K562 (cell line): ENCODE data around the gene OSTF1. TPM values are rescaled to one million over a fixed set of nuclear protein-coding genes. Genes with fewer than 3 reads are reported as not detected.

Experiments
- ATAC-seq: fragments of 200-7000 bp; cut with Tn5 transposase; 3 replicates; pipeline ENCODE4 v1.9.1; 2020; ENCODE audit warnings: moderate library complexity
- BruUV-seq: library from RNA; stranded (reverse); fragments of 400-500 nt; replicated peaks from 2 replicates; lab custom pipeline; 2021; lab: Mats Ljungman, UMichigan
- CTCF ChIA-PET: fragments of 300-600 bp; formaldehyde crosslinking; extraction: SDS; loops from one replicate; lab custom pipeline; 2021; ENCODE audit warnings: low intra/inter-chr PET ratio; lab: Yijun Ruan, JAX
- POLR2A ChIA-PET: fragments of 300-600, 350-650 bp; sonication (Branson Sonifier 250); formaldehyde crosslinking; extraction: SDS; loops from one replicate; lab custom pipeline; 2021; ENCODE audit warnings: antibody characterized with exemption, inconsistent platforms; lab: Yijun Ruan, JAX
- DNase-seq, 4 experiments: peaks; one replicate each; pipeline versions ENCODE4 v3.0.0 to v3.0.0-alpha.2; 2011 to 2018; ENCODE audit warnings: low spot score in 3 of 4, mixed read lengths in 3 of 4; ENCODE audit errors: extremely low read depth in 1 of 4
- FAIRE-seq: peaks from 2 replicates; lab custom pipeline; 2011; peaks lifted over from hg19 to GRCh38; lab: Jason Lieb, UNC
- H2AFZ ChIP-seq: 2 replicates; pipeline ENCODE4 v1.6.0; 2011; ENCODE audit warnings: low read depth, low read length, control low read depth, inconsistent platforms
- H3K27ac ChIP-seq: fragments of 200-600 bp; 3 replicates; pipeline ENCODE4 v1.8.0; 2011; ENCODE audit warnings: low read depth, mild to moderate bottlenecking, control low read depth, inconsistent platforms, low read length, moderate library complexity, mixed read lengths; ENCODE audit errors: extremely low read depth
- H3K27me3 ChIP-seq, 2 experiments: fragments of 300-600 bp in 1 of 2; 2 replicates in 1 of 2; 3 replicates in 1 of 2; pipeline versions ENCODE4 v1.6.0 to v1.8.0; 2011; ENCODE audit warnings: inconsistent platforms in 2 of 2, low read length in 2 of 2, mild to moderate bottlenecking in 1 of 2, mixed read lengths in 1 of 2, moderate library complexity in 1 of 2; ENCODE audit not compliant: control insufficient read depth in 2 of 2, insufficient read depth in 2 of 2
- H3K36me3 ChIP-seq: fragments of 300-600 bp; 3 replicates; pipeline ENCODE4 v1.8.0; 2011; ENCODE audit warnings: mild to moderate bottlenecking, low read length, inconsistent platforms; ENCODE audit not compliant: control insufficient read depth, insufficient read depth
- H3K4me1 ChIP-seq, 2 experiments: fragments of 200-600 bp in 1 of 2; replicated peaks in 1 of 2; 2 replicates in 1 of 2; 3 replicates in 1 of 2; pipeline versions ENCODE4 v1.5.1 to v1.8.0; 2011; ENCODE audit warnings: inconsistent platforms in 2 of 2, low read length in 2 of 2, mild to moderate bottlenecking in 1 of 2, mixed read lengths in 1 of 2, moderate library complexity in 1 of 2; ENCODE audit not compliant: control insufficient read depth in 2 of 2, insufficient read depth in 2 of 2
- H3K4me2 ChIP-seq: 2 replicates; pipeline ENCODE4 v1.6.1; 2011; ENCODE audit warnings: low read length, control low read depth, inconsistent platforms, mixed read lengths; ENCODE audit not compliant: insufficient read depth
- H3K4me3 ChIP-seq: fragments of 200-600 bp; sonication (generic), shearing (Covaris generic); 2 replicates; pipeline ENCODE4 v1.5.1; 2016; ENCODE audit warnings: control low read depth, inconsistent platforms
- H3K79me2 ChIP-seq: fragments of 200-600 bp; 3 replicates; pipeline ENCODE4 v1.8.0; 2011; ENCODE audit warnings: low read length, inconsistent platforms; ENCODE audit not compliant: control insufficient read depth, insufficient read depth
- H3K9ac ChIP-seq, 2 experiments: 2 replicates each; pipeline versions ENCODE4 v1.6.0 to v1.6.1; 2011; ENCODE audit warnings: low read depth in 2 of 2, low read length in 2 of 2, control low read depth in 1 of 2, inconsistent platforms in 1 of 2, mild to moderate bottlenecking in 1 of 2, mixed read lengths in 1 of 2; ENCODE audit not compliant: insufficient read depth in 1 of 2
- H3K9me1 ChIP-seq: one replicate; pipeline ENCODE4 v1.6.0; 2011; ENCODE audit warnings: inconsistent platforms, mild to moderate bottlenecking, low read length, moderate library complexity; ENCODE audit not compliant: control insufficient read depth, insufficient read depth
- H3K9me3 ChIP-seq: replicated peaks from 2 replicates; pipeline ENCODE4 v1.5.1; 2011; ENCODE audit warnings: low read depth, low read length, inconsistent platforms; ENCODE audit not compliant: control insufficient read depth, insufficient read depth
- H4K20me1 ChIP-seq: replicated peaks from 2 replicates; pipeline ENCODE4 v1.6.1; 2011; ENCODE audit warnings: low read length, inconsistent platforms, mixed read lengths; ENCODE audit not compliant: control insufficient read depth, insufficient read depth
- BRF2 ChIP-seq: IDR thresholded peaks from 3 replicates; pipeline ENCODE4 v1.6.1; 2011; ENCODE audit warnings: borderline replicate concordance, mild to moderate bottlenecking; ENCODE audit not compliant: insufficient read length, insufficient read depth
- FOXM1 ChIP-seq, 2 experiments: fragments of 450-650 bp in 1 of 2; sonication (generic) in 1 of 2; formaldehyde crosslinking in 1 of 2; IDR thresholded peaks; 2 replicates each; pipeline versions ENCODE4 v1.6.1 to v1.9.0; 2017 to 2022; ENCODE audit warnings: low read depth in 2 of 2, mild to moderate bottlenecking in 2 of 2, missing genetic modification reagents in 1 of 2, moderate library complexity in 1 of 2
- HEY1 ChIP-seq: fragments of 250-450 bp; sonication (Bioruptor Pico); IDR thresholded peaks from 2 replicates; pipeline ENCODE4 v1.5.0; 2020; ENCODE audit warnings: mild to moderate bottlenecking, moderate library complexity, borderline replicate concordance
- IFI16 ChIP-seq: fragments of 250-450 bp; sonication (Bioruptor Pico); IDR thresholded peaks from 2 replicates; pipeline ENCODE4 v2.1.2; 2022; ENCODE audit warnings: mild to moderate bottlenecking, inconsistent platforms
- PPARD ChIP-seq: fragments of 250-450 bp; sonication (Bioruptor Pico); IDR thresholded peaks from 2 replicates; pipeline ENCODE4 v1.8.0; 2022; ENCODE audit warnings: inconsistent platforms, mild to moderate bottlenecking, moderate library complexity
- USF1 ChIP-seq: sonication (generic); formaldehyde crosslinking; IDR thresholded peaks from 2 replicates; pipeline ENCODE4 v1.9.0; 2022; ENCODE audit warnings: mild to moderate bottlenecking, missing genetic modification reagents
- XRCC4 ChIP-seq: IDR thresholded peaks from one replicate; pipeline ENCODE4 v1.6.1; 2011; ENCODE audit not compliant: insufficient read depth, insufficient read length; ENCODE audit errors: extremely low read depth
- ZNF766 ChIP-seq: fragments of 200-800 bp; sonication (Bioruptor generic); conservative IDR thresholded peaks from 2 replicates; pipeline ENCODE4 v1.6.1; 2016; ENCODE audit warnings: missing genetic modification characterization, missing compliant biosample characterization
- WGBS: fragments of 100-300 bp; shearing (Covaris generic); methylation state at CpG from one replicate; pipeline ENCODE4 v1.1.6; 2016; ENCODE audit warnings: low coverage, mixed read lengths; ENCODE audit not compliant: insufficient coverage; ENCODE audit errors: missing lambda C conversion rate; 5-methylcytosine and 5-hydroxymethylcytosine counted together
- in situ Hi-C: fragments of 300-500 bp; cut with MboI; formaldehyde crosslinking; loops from 4 replicates; pipeline ENCODE4 v1.15.0; 2018; ENCODE audit warnings: inconsistent platforms, mixed read lengths
- intact Hi-C: fragments of 100-400 bp; cut with micrococcal nuclease; formaldehyde crosslinking; loops from 2 replicates; pipeline ENCODE4 v1.14.2; 2022
- polyA plus RNA-seq, 8 experiments: library from polyadenylated mRNA; depleted of rRNA in 4 of 8; stranded (reverse) in 5 of 8; unstranded in 3 of 8; fragments of >200 nt; fragmentation: Nextera tagmentation in 2 of 8; fragmentation: Illumina TruSeq in 1 of 8; extraction: Ambion mirVana in 2 of 8; extraction: Trizol in 1 of 8; gene quantifications; 2 replicates each; pipeline versions ENCODE4 v1.2.1 to v1.2.3, GENCODE V29; 2011 to 2014; ENCODE audit warnings: inconsistent platforms in 1 of 8, missing spikeins in 1 of 8
- total RNA-seq, 7 experiments: library from RNA; depleted of rRNA in 6 of 7; stranded (reverse); fragments of >200 nt in 6 of 7; fragmentation: Illumina TruSeq in 2 of 7; extraction: Trizol in 2 of 7; gene quantifications; 2 replicates each; pipeline versions ENCODE4 v1.2.1 to v1.2.3, GENCODE V29; 2011 to 2021; ENCODE audit warnings: low replicate concordance in 1 of 7

OSTF1 gene
- total and polyA plus RNA-seq, 9 of the 15 experiments (the other 6 are each of a cell fraction or from before 2014, with no cell fraction given), result 15.0 to 37.3 (median 23.0) TPM

GRCh38 chr9:75085640-75086039 is 2.7 kb upstream of the OSTF1 start:
- H3K9ac ChIP-seq, result no peak overlapping the region
- no peak overlapping the region for H3K4me2 ChIP-seq
- H3K4me3 ChIP-seq, result no peak overlapping the region
- H3K27ac ChIP-seq, result no peak overlapping the region
- no peak for ATAC-seq
- POLR2A ChIA-PET, result no interaction called here
- peaks cover 16 to 21% of the 10 kb centered on the region in 2 experiments; a peak in 4 of 5 replicates for H3K4me1 ChIP-seq
- no peak for FAIRE-seq
- H3K27me3 ChIP-seq, result no peaks in the 10 kb centered on the region
- BruUV-seq, result no TSS peak
- TF ChIP-seq USF1 (CRISPR knock-in tag) (no peak), PPARD (CRISPR knock-in tag) (no peak), FOXM1 (IDR thresholded peaks at IDR 0.05; ENCODE audit: low read depth) (no peak), FOXM1 (CRISPR knock-in tag; IDR thresholded peaks at IDR 0.05; ENCODE audit: low read depth) (no peak), IFI16 (CRISPR knock-in tag) (no peak), XRCC4 (no peak), BRF2 (no peak), HEY1 (CRISPR knock-in tag) (no peak), ZNF766 (CRISPR knock-in tag) (no peak)
- CTCF ChIA-PET, result no interaction called here
- H3K79me2 ChIP-seq, result peaks cover 25% of the 10 kb centered on the region
- DNase-seq, result no peak
- in situ Hi-C loops, result no loop called here
- no peaks in the 10 kb centered on the region for H4K20me1 ChIP-seq
- H3K9me1 ChIP-seq, result no peaks in the 10 kb centered on the region
- no peaks in the 10 kb centered on the region for H3K9me3 ChIP-seq
- H3K36me3 ChIP-seq, result no peaks in the 10 kb centered on the region
- no peak overlapping the region for H2AFZ ChIP-seq
- WGBS, result no CpG with 5 or more reads among the region's 1 CpG
- intact Hi-C loops, result loop anchor here (5.0 kb wide), 2 partner anchors 58 to 102 kb away; partner anchors contain the start of gene CARNMT1
